ENCODE measurements around the gene FAM83E. TPM values are rescaled to one million over a fixed set of nuclear protein-coding genes. Genes with fewer than 3 reads are reported as not detected.
A peak's percentile ranks its signal among the peaks of the same experiment; 100 is the strongest.

The FAM83E gene
- total and polyA plus RNA-seq, 2 of the 8 experiments (the other 6 are each of a cell fraction or from before 2014, with no cell fraction given) = 1.8 to 5.3 TPM

- TF ChIP-seq, protein P1, sequence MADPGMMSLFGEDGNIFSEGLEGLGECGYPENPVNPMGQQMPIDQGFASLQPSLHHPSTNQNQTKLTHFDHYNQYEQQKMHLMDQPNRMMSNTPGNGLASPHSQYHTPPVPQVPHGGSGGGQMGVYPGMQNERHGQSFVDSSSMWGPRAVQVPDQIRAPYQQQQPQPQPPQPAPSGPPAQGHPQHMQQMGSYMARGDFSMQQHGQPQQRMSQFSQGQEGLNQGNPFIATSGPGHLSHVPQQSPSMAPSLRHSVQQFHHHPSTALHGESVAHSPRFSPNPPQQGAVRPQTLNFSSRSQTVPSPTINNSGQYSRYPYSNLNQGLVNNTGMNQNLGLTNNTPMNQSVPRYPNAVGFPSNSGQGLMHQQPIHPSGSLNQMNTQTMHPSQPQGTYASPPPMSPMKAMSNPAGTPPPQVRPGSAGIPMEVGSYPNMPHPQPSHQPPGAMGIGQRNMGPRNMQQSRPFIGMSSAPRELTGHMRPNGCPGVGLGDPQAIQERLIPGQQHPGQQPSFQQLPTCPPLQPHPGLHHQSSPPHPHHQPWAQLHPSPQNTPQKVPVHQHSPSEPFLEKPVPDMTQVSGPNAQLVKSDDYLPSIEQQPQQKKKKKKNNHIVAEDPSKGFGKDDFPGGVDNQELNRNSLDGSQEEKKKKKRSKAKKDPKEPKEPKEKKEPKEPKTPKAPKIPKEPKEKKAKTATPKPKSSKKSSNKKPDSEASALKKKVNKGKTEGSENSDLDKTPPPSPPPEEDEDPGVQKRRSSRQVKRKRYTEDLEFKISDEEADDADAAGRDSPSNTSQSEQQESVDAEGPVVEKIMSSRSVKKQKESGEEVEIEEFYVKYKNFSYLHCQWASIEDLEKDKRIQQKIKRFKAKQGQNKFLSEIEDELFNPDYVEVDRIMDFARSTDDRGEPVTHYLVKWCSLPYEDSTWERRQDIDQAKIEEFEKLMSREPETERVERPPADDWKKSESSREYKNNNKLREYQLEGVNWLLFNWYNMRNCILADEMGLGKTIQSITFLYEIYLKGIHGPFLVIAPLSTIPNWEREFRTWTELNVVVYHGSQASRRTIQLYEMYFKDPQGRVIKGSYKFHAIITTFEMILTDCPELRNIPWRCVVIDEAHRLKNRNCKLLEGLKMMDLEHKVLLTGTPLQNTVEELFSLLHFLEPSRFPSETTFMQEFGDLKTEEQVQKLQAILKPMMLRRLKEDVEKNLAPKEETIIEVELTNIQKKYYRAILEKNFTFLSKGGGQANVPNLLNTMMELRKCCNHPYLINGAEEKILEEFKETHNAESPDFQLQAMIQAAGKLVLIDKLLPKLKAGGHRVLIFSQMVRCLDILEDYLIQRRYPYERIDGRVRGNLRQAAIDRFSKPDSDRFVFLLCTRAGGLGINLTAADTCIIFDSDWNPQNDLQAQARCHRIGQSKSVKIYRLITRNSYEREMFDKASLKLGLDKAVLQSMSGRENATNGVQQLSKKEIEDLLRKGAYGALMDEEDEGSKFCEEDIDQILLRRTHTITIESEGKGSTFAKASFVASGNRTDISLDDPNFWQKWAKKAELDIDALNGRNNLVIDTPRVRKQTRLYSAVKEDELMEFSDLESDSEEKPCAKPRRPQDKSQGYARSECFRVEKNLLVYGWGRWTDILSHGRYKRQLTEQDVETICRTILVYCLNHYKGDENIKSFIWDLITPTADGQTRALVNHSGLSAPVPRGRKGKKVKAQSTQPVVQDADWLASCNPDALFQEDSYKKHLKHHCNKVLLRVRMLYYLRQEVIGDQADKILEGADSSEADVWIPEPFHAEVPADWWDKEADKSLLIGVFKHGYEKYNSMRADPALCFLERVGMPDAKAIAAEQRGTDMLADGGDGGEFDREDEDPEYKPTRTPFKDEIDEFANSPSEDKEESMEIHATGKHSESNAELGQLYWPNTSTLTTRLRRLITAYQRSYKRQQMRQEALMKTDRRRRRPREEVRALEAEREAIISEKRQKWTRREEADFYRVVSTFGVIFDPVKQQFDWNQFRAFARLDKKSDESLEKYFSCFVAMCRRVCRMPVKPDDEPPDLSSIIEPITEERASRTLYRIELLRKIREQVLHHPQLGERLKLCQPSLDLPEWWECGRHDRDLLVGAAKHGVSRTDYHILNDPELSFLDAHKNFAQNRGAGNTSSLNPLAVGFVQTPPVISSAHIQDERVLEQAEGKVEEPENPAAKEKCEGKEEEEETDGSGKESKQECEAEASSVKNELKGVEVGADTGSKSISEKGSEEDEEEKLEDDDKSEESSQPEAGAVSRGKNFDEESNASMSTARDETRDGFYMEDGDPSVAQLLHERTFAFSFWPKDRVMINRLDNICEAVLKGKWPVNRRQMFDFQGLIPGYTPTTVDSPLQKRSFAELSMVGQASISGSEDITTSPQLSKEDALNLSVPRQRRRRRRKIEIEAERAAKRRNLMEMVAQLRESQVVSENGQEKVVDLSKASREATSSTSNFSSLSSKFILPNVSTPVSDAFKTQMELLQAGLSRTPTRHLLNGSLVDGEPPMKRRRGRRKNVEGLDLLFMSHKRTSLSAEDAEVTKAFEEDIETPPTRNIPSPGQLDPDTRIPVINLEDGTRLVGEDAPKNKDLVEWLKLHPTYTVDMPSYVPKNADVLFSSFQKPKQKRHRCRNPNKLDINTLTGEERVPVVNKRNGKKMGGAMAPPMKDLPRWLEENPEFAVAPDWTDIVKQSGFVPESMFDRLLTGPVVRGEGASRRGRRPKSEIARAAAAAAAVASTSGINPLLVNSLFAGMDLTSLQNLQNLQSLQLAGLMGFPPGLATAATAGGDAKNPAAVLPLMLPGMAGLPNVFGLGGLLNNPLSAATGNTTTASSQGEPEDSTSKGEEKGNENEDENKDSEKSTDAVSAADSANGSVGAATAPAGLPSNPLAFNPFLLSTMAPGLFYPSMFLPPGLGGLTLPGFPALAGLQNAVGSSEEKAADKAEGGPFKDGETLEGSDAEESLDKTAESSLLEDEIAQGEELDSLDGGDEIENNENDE (IDR thresholded peaks at IDR 0.05; ENCODE audit: insufficient replicate concordance, low read length) = no peak
- TF ChIP-seq, protein P2, sequence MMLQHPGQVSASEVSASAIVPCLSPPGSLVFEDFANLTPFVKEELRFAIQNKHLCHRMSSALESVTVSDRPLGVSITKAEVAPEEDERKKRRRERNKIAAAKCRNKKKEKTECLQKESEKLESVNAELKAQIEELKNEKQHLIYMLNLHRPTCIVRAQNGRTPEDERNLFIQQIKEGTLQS (IDR thresholded peaks at IDR 0.05; ENCODE audit: insufficient read depth, low read depth, low read length) = no peak
- TF ChIP-seq JUND (IDR thresholded peaks at IDR 0.05; ENCODE audit: low read length) (no peak), SP1 (IDR thresholded peaks at IDR 0.05; ENCODE audit: low read depth, low read length) (peak; percentile 84), YY1 (IDR thresholded peaks at IDR 0.05; ENCODE audit: low read depth, low read length) (no peak), CREB1 (IDR thresholded peaks at IDR 0.05) (peak; percentile 66), TBP (IDR thresholded peaks at IDR 0.05; ENCODE audit: low read depth, low read length) (peak; percentile 9; the same call in 1 of the 2 replicates), BCL11A (IDR thresholded peaks at IDR 0.05; ENCODE audit: low read depth in 2 of 2, low read length in 2 of 2) (no peak), POLR2A (IDR thresholded peaks at IDR 0.05; ENCODE audit: control extremely low read depth in 1 of 2, low read depth in 2 of 2, low read length in 2 of 2) (no peak), CTBP2 (IDR thresholded peaks at IDR 0.05; ENCODE audit: borderline replicate concordance, insufficient read depth, insufficient read length, low read length) (no peak)
- TF ChIP-seq, protein P3, sequence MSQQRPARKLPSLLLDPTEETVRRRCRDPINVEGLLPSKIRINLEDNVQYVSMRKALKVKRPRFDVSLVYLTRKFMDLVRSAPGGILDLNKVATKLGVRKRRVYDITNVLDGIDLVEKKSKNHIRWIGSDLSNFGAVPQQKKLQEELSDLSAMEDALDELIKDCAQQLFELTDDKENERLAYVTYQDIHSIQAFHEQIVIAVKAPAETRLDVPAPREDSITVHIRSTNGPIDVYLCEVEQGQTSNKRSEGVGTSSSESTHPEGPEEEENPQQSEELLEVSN (IDR thresholded peaks at IDR 0.05) = peak; percentile 99
Measured at GRCh38 chr19:48637449-48637947, 22.6 kb upstream of the FAM83E start (continued).
